Measurements from ENCODE around the gene NRXN3. TPM values are rescaled to one million over a fixed set of nuclear protein-coding genes. Genes with fewer than 3 reads are reported as not detected.

NRXN3 gene
- total and polyA plus RNA-seq, 8 donors, result 0.29 to 41.1 (median 9.1) TPM

DNA sequence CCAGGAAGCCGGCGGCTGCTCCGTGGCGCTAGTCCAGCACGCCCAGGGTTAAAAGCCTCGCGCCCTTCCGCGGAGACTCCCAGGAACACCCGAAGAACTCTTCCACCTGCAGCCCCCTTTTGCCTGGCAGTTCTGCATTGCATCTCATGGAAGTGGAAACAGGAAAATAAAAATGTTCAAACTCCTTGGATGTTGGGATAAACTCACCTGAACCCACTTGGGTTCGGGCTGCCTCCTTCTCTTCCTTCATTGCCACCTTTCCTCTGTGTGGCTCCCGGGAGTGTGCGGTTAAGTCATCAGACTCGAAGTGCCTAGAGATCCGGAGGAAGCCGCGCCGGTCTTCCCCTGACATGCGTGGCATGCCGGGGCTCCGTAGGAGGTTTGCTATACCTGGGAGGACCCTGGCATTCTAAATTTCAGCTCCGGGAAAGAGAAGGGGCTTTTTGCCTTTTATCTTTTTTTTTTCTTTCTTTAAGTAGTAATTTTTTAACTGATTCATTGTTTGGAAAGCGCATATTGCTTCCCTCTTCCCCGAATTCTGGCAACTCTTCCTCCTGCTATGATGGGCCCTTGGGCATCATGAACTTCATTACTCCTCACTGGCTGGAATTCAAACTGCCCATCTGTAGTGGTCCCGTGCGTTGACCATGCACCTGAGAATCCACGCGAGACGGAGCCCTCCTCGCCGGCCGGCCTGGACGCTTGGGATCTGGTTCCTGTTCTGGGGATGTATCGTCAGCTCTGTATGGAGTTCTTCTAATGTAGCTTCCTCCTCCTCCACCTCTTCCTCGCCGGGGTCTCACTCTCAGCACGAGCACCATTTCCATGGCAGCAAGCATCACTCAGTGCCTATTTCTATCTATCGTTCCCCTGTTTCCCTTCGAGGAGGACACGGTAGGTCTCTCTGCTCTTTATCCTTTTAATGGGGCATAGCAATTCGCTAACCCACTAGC lies 1109.7 kb downstream of the NRXN3 start:
- WGBS, 5 donors, result 2 to 4% (median 3%) methylated on average over 41 of the region's 41 CpGs
- intact Hi-C loops (cut with DNase I; ENCODE audit: low total_unique reads), result no loop called here

DNA sequence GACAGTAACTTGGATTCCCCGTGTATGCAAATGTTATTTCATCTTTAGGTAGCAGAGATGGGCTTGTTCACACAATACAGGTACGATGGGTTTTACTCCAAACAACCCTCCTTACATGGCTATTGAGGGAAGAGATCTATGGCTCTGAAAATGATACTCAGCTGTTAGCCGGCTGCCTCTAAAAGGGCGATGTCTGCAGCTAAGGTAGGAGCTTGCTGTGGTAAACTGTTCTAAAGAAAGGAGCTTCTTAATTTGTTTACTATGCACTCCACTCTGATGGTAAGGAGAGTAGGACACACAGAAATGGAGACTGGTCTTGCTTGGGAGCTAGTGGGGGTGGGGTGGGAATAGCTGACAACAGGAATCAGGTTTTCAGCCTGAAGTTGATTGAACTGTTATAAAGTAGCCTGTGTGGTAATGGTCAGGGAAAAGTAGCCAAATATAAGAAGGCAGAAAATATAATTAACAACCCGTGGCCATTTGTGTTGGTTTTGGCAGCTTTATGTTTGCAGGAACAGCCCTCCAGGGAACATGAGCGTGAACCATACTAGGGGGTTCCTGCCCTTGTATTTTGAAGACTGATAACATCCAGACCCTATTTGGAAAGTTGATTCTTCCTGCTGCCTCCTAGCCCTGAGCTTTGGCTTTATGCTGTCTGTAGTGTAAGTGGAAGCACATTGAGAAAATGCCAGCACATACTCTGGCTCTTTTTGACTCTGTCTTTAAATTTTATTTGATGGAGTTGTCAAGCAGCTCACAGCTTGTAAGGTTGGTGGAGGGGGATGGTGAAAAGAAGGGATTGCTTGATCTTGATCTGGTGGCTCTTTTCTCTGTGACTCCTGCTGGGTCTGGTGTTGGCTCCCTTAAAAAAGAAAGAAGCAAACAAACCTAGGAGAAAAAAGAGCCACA lies 1111.3 kb downstream of the NRXN3 start:
- Histone ChIP-seq H3K27ac (no peak overlapping the region), H3K9me3 (no peaks in the 10 kb centered on the region), H3K36me3 (no peaks in the 10 kb centered on the region), H3K27me3 (peaks cover 0 to 51% (median 19%) of the 10 kb centered on the region in 3 donors), H3K4me1 (peaks cover 16 to 39% (median 32%) of the 10 kb centered on the region in 4 donors), H3K4me3 (peak overlapping the region in 3 of 4 donors; percentile 59 to 60 (median 59))
- intact Hi-C loops (cut with DNase I; ENCODE audit: low total_unique reads), result no loop called here
- DNase-seq, result no peak
- TF ChIP-seq, protein P1, sequence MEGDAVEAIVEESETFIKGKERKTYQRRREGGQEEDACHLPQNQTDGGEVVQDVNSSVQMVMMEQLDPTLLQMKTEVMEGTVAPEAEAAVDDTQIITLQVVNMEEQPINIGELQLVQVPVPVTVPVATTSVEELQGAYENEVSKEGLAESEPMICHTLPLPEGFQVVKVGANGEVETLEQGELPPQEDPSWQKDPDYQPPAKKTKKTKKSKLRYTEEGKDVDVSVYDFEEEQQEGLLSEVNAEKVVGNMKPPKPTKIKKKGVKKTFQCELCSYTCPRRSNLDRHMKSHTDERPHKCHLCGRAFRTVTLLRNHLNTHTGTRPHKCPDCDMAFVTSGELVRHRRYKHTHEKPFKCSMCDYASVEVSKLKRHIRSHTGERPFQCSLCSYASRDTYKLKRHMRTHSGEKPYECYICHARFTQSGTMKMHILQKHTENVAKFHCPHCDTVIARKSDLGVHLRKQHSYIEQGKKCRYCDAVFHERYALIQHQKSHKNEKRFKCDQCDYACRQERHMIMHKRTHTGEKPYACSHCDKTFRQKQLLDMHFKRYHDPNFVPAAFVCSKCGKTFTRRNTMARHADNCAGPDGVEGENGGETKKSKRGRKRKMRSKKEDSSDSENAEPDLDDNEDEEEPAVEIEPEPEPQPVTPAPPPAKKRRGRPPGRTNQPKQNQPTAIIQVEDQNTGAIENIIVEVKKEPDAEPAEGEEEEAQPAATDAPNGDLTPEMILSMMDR (IDR thresholded peaks at IDR 0.05), result no peak
- TF ChIP-seq POLR2AphosphoS5 (IDR thresholded peaks at IDR 0.05) (no peak), EP300 (IDR thresholded peaks at IDR 0.05) (no peak), POLR2A (IDR thresholded peaks at IDR 0.05) (no peak)
- WGBS, 5 donors, result 4 to 10% (median 6%) methylated on average over 6 of the region's 6 CpGs

More for the DNA sequence above, 1109.7 kb downstream of the NRXN3 start:
- peak overlapping the region; percentile 59 to 62 (median 60) for H3K4me3 ChIP-seq
- peaks cover 0 to 51% (median 19%) of the 10 kb centered on the region in 3 donors for H3K27me3 ChIP-seq
- H3K4me1 ChIP-seq, result peaks cover 16 to 35% (median 29%) of the 10 kb centered on the region in 4 donors
- H3K36me3 ChIP-seq, result no peaks in the 10 kb centered on the region
- peak; percentile 25 for DNase-seq
- H3K27ac ChIP-seq, result peak overlapping the region in 3 of 5 donors; percentile 36 to 68 (median 62)
- H3K9me3 ChIP-seq, result no peaks in the 10 kb centered on the region
- no peak for TF ChIP-seq EP300 (IDR thresholded peaks at IDR 0.05)
- TF ChIP-seq POLR2AphosphoS5 (IDR thresholded peaks at IDR 0.05), result no peak
- TF ChIP-seq, protein P1 (IDR thresholded peaks at IDR 0.05), result no peak
- TF ChIP-seq POLR2A (IDR thresholded peaks at IDR 0.05), result no peak

DNA sequence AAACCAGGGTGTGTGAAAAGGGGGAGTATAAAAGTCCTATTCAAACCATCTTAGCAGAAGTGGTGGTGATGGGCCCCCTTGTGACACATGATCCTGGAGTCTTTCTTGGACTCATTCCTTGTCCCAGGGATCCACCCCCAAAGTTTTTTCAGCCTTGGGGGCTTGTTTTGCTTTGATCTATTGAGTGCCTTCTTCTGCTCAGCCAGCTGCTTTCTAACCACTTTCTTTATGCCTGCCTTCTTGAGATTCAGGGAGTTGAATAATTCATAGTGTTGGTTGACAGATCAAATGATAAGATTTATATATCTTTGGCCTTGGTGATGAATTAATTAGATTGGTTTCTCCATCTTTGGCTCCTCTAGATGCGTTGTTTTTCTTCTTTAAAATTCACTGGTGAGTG lies 1114.4 kb downstream of the NRXN3 start:
- Histone ChIP-seq H3K27me3 (peaks cover 0 to 21% (median 2%) of the 10 kb centered on the region in 3 donors), H3K4me3 (peak overlapping the region in 3 of 4 donors; percentile 2 to 59 (median 3)), H3K36me3 (no peaks in the 10 kb centered on the region), H3K9me3 (no peaks in the 10 kb centered on the region), H3K4me1 (peaks cover 8 to 22% (median 16%) of the 10 kb centered on the region in 4 donors), H3K27ac (no peak overlapping the region)
- 57 to 89% (median 80%) methylated on average over 1 of the region's 1 CpG for WGBS, 5 donors
- TF ChIP-seq EP300 (IDR thresholded peaks at IDR 0.05), result no peak
- TF ChIP-seq POLR2A (IDR thresholded peaks at IDR 0.05), result no peak
- TF ChIP-seq POLR2AphosphoS5 (IDR thresholded peaks at IDR 0.05), result no peak
- TF ChIP-seq, protein P1 (IDR thresholded peaks at IDR 0.05), result no peak
- no peak for DNase-seq
- intact Hi-C loops (cut with DNase I; ENCODE audit: low total_unique reads), result no loop called here

DNA sequence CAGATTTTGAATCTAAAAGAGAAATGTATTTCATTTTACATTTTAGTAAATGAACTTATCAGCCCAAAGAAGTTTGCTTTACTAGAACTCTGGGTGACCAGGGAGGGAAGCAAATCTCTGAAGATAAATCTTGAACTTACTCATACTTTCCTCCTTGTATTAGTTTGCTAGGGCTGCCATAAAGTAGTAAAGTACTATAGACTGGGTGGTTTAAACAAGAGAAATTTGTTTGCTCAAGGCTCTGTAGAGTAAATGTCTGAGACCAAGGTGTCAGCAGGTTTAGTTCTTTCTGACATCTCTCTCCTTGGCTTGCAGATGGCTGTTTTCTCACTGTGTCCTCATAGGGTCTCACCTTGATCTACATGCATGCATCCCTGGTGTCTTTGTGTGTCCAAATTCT lies 1115.1 kb downstream of the NRXN3 start:
- no peak for DNase-seq
- intact Hi-C loops (cut with DNase I; ENCODE audit: low total_unique reads), result no loop called here
- Histone ChIP-seq H3K36me3 (no peaks in the 10 kb centered on the region), H3K4me3 (peak overlapping the region in 1 of 4 donors; percentile 59), H3K27ac (no peak overlapping the region), H3K4me1 (peaks cover 2 to 16% (median 10%) of the 10 kb centered on the region in 4 donors), H3K9me3 (no peaks in the 10 kb centered on the region), H3K27me3 (peaks cover 0 to 15% (median 0%) of the 10 kb centered on the region in 3 donors)
- TF ChIP-seq POLR2AphosphoS5 (IDR thresholded peaks at IDR 0.05) (no peak), POLR2A (IDR thresholded peaks at IDR 0.05) (no peak), EP300 (IDR thresholded peaks at IDR 0.05) (no peak)
- TF ChIP-seq, protein P1 (IDR thresholded peaks at IDR 0.05), result no peak

Data from stomach (tissue), 9 donors.